ENCODE results near the gene LPIN1.
"Not testable (repeated sequence)": the region's sequence is repeated elsewhere in the genome, so short reads cannot be mapped to it uniquely, and the experiment has no call there.

The LPIN1 gene

GRCh38 chr2:11814979-11815510, 68.6 kb downstream of the LPIN1 start:
- in situ Hi-C loops (cut with HindIII; ENCODE audit: low pct_ligation_motif_present, low pct_unique_long_range_greater_than_20kb, low sequenced_read_pairs): no loop called here
- DNase-seq: no peak

GRCh38 chr2:11816935-11817334, 70.5 kb downstream of the LPIN1 start:
- in situ Hi-C loops (cut with HindIII; ENCODE audit: low pct_ligation_motif_present, low pct_unique_long_range_greater_than_20kb, low sequenced_read_pairs); DNase-seq: not testable (repeated sequence)

GRCh38 chr2:11819235-11819729, 72.8 kb downstream of the LPIN1 start:
- DNase-seq: no peak
- in situ Hi-C loops (cut with HindIII; ENCODE audit: low pct_ligation_motif_present, low pct_unique_long_range_greater_than_20kb, low sequenced_read_pairs): no loop called here

- DNase-seq: no peak
- in situ Hi-C loops (cut with HindIII; ENCODE audit: low pct_ligation_motif_present, low pct_unique_long_range_greater_than_20kb, low sequenced_read_pairs): no loop called here
Observed at GRCh38 chr2:11820650-11821049, 74.2 kb downstream of the LPIN1 start.

GRCh38 chr2:11821705-11822104, 75.3 kb downstream of the LPIN1 start:
- in situ Hi-C loops (cut with HindIII; ENCODE audit: low pct_ligation_motif_present, low pct_unique_long_range_greater_than_20kb, low sequenced_read_pairs): no loop called here

GRCh38 chr2:11822359-11822745, 75.9 kb downstream of the LPIN1 start:
- DNase-seq; in situ Hi-C loops (cut with HindIII; ENCODE audit: low pct_ligation_motif_present, low pct_unique_long_range_greater_than_20kb, low sequenced_read_pairs): not testable (repeated sequence)

More at GRCh38 chr2:11821705-11822104, 75.3 kb downstream of the LPIN1 start:
- DNase-seq: no peak

GRCh38 chr2:11822746-11823451, 76.5 kb downstream of the LPIN1 start:
- in situ Hi-C loops (cut with HindIII; ENCODE audit: low pct_ligation_motif_present, low pct_unique_long_range_greater_than_20kb, low sequenced_read_pairs): no loop called here
- no peak for DNase-seq

GRCh38 chr2:11824901-11825828, 78.7 kb downstream of the LPIN1 start:
- in situ Hi-C loops (cut with HindIII; ENCODE audit: low pct_ligation_motif_present, low pct_unique_long_range_greater_than_20kb, low sequenced_read_pairs): no loop called here
- no peak for DNase-seq

- DNase-seq: no peak
- in situ Hi-C loops (cut with HindIII; ENCODE audit: low pct_ligation_motif_present, low pct_unique_long_range_greater_than_20kb, low sequenced_read_pairs): no loop called here
Observed at GRCh38 chr2:11827547-11827946, 81.1 kb downstream of the LPIN1 start.

GRCh38 chr2:11828933-11829323, 82.5 kb downstream of the LPIN1 start:
- DNase-seq: no peak
- in situ Hi-C loops (cut with HindIII; ENCODE audit: low pct_ligation_motif_present, low pct_unique_long_range_greater_than_20kb, low sequenced_read_pairs): no loop called here

- DNase-seq: peak; percentile 65
- in situ Hi-C loops (cut with HindIII; ENCODE audit: low pct_ligation_motif_present, low pct_unique_long_range_greater_than_20kb, low sequenced_read_pairs): no loop called here
Observed at GRCh38 chr2:11829324-11829946, 83.0 kb downstream of the LPIN1 start.

GRCh38 chr2:11829947-11830707, 83.7 kb downstream of the LPIN1 start:
- in situ Hi-C loops (cut with HindIII; ENCODE audit: low pct_ligation_motif_present, low pct_unique_long_range_greater_than_20kb, low sequenced_read_pairs): no loop called here
- DNase-seq: peak; percentile 92

- DNase-seq: peak; percentile 14
- in situ Hi-C loops (cut with HindIII; ENCODE audit: low pct_ligation_motif_present, low pct_unique_long_range_greater_than_20kb, low sequenced_read_pairs): no loop called here
Observed at GRCh38 chr2:11830708-11831301, 84.4 kb downstream of the LPIN1 start.

GRCh38 chr2:11831415-11831814, 85.0 kb downstream of the LPIN1 start:
- no peak for DNase-seq
- in situ Hi-C loops (cut with HindIII; ENCODE audit: low pct_ligation_motif_present, low pct_unique_long_range_greater_than_20kb, low sequenced_read_pairs): no loop called here

- in situ Hi-C loops (cut with HindIII; ENCODE audit: low pct_ligation_motif_present, low pct_unique_long_range_greater_than_20kb, low sequenced_read_pairs): no loop called here
- no peak for DNase-seq
Observed at GRCh38 chr2:11832531-11832930, 86.1 kb downstream of the LPIN1 start.

GRCh38 chr2:11833601-11834000, 87.2 kb downstream of the LPIN1 start:
- DNase-seq: no peak
- in situ Hi-C loops (cut with HindIII; ENCODE audit: low pct_ligation_motif_present, low pct_unique_long_range_greater_than_20kb, low sequenced_read_pairs): no loop called here

- peak; percentile 9 for DNase-seq
- in situ Hi-C loops (cut with HindIII; ENCODE audit: low pct_ligation_motif_present, low pct_unique_long_range_greater_than_20kb, low sequenced_read_pairs): no loop called here
Observed at GRCh38 chr2:11835403-11835802, 89.0 kb downstream of the LPIN1 start.
